Heart left ventricle (tissue), 16 donors: ENCODE results near the gene KRT15. TPM values are rescaled to one million over a fixed set of nuclear protein-coding genes. Genes with fewer than 3 reads are reported as not detected.
A peak's percentile ranks its signal among the peaks of the same experiment; 100 is the strongest.

ENCODE experiments used
- ATAC-seq, 4 donors: fragments of 200-7000 bp; cut with Tn5 transposase; one replicate each; pipeline ENCODE4 v1.9.1; 2020 to 2022; ENCODE audit warnings: moderate library complexity in 4 of 4, mild to moderate bottlenecking in 3 of 4, moderate number of reproducible peaks in 1 of 4
- DNase-seq, 5 donors: peaks; one replicate each; pipeline ENCODE4 v3.0.0-alpha.2; 2020
- H3K27ac ChIP-seq, 12 donors: fragments of 200-600 bp; sonication (generic) in 4 of 12; one replicate each; pipeline versions ENCODE4 v1.5.0 to v1.8.0; 2016 to 2022; ENCODE audit warnings: mild to moderate bottlenecking in 2 of 12
- H3K27me3 ChIP-seq, 9 donors: fragments of 200-600 bp; sonication (generic) in 2 of 9; one replicate each; pipeline versions ENCODE4 v1.5.1 to v1.8.0; 2016 to 2022; ENCODE audit warnings: mild to moderate bottlenecking in 3 of 9
- H3K36me3 ChIP-seq, 9 donors: fragments of 200-600 bp; sonication (generic) in 2 of 9; one replicate each; pipeline versions ENCODE4 v1.5.0 to v1.8.0; 2018 to 2022; ENCODE audit warnings: mild to moderate bottlenecking in 2 of 9
- H3K4me1 ChIP-seq, 12 donors: fragments of 200-600 bp; sonication (generic) in 4 of 12; one replicate each; pipeline versions ENCODE4 v1.5.0 to v1.8.0; 2016 to 2022; ENCODE audit warnings: mild to moderate bottlenecking in 3 of 12
- H3K4me3 ChIP-seq, 12 donors: fragments of 200-600 bp; sonication (generic) in 4 of 12; one replicate each; pipeline versions ENCODE4 v1.5.0 to v1.8.0; 2017 to 2022; ENCODE audit warnings: mild to moderate bottlenecking in 9 of 12, moderate library complexity in 4 of 12
- H3K9me3 ChIP-seq, 12 donors: fragments of 200-600 bp; sonication (generic) in 4 of 12; one replicate each; pipeline versions ENCODE4 v1.5.0 to v1.8.0; 2016 to 2022; ENCODE audit warnings: mild to moderate bottlenecking in 1 of 12
- CTCF ChIP-seq, 12 donors: fragments of 200-600 bp; sonication (generic) in 4 of 12; IDR thresholded peaks; one replicate each; pipeline versions ENCODE4 v1.5.0 to v1.8.0; 2018 to 2022; ENCODE audit warnings: antibody characterized with exemption in 12 of 12, mild to moderate bottlenecking in 5 of 12
- POLR2A ChIP-seq, 2 donors: fragments of 450-650 bp; IDR thresholded peaks; one replicate each; pipeline ENCODE4 v1.6.1; 2017; ENCODE audit warnings: antibody characterized with exemption in 2 of 2, mild to moderate bottlenecking in 2 of 2, moderate library complexity in 2 of 2
- WGBS, 4 donors: extraction: QIAGEN DNeasy Blood & Tissue Kit in 2 of 4; methylation state at CpG; one replicate each; pipeline versions ENCODE4 v1.1.5 to v1.1.7; 2013 to 2018; 5-methylcytosine and 5-hydroxymethylcytosine counted together
- intact Hi-C, 10 donors: fragments of 100-400 bp; cut with DNase I; formaldehyde crosslinking; loops; one replicate each; pipeline versions ENCODE4 v1.11.1 to v1.14.2; 2022
- polyA plus RNA-seq, 2 donors: library from polyadenylated mRNA; stranded (reverse); fragments of 200-250 nt; gene quantifications; one replicate each; pipeline ENCODE4 v1.2.3, GENCODE V29; 2013
- total RNA-seq, 9 donors: library from RNA; depleted of rRNA in 2 of 9; stranded (reverse); fragments of >200 nt in 2 of 9; fragmentation: NEBNext Ultra II Directional in 3 of 9; extraction: Animal tissue kit (Norgen Biotek cat#: 25700) in 3 of 9; gene quantifications; one replicate each; pipeline versions ENCODE4 v1.1.0 to v1.2.4, GENCODE V29; 2016 to 2023
- donor health status: ischemic (EF 13 %, LVEDD 7.1; RV severe dilation, severe dysfunction).
- donor health status: healthy with polysubstance abuse.
- donor health status: DM: no; HTN: yes; CAD: no.
- donor health status: DM: no; HTN: no; CAD: no.
- donor health status: ischemic (EF 25% LVEDD 6.9; RV normal size, moderate dysfunction).
- donor health status: ischemic (EF 25% LVEDD 5.7; RV mildly dilated, moderate dysfunction).
- donor health status: healthy.
- donor health status: DM: yes; HTN: yes; CAD: no.
- donor health status: ischemic (EF 35%, LVEDD 5.7; RV mildly dilated, moderate dysfunction).
- donor health status: nonischemic (EF 11% LVEDD 7.7; RV severe dilation, severe dysfunction).
- donor health status: DM: yes; HTN: yes; CAD: no.
- donor health status: PGD.
- donor health status: ischemic (EF 29% LVEDD 5.4; RV normal size, mild dysfunction).
- donor health status: nonischemic (EF 23%, LVEDD 6.1; RV moderate dilation, normal function).

The KRT15 gene
- total and polyA plus RNA-seq, 11 donors, result 0.14 to 0.36 TPM; not detected in 9

GRCh38 chr17:41519501-41520224 lies 973 bp upstream of the KRT15 start:
- H3K9me3 ChIP-seq, result no peaks in the 10 kb centered on the region
- peaks cover 0 to 45% (median 7%) of the 10 kb centered on the region in 9 donors for H3K27me3 ChIP-seq
- no peaks in the 10 kb centered on the region for H3K4me1 ChIP-seq
- 25 to 33% (median 29%) methylated on average over 5 to 11 of the region's 11 CpGs for WGBS, 4 donors
- no peak overlapping the region for H3K4me3 ChIP-seq
- TF ChIP-seq CTCF (IDR thresholded peaks at IDR 0.05), result no peak
- TF ChIP-seq POLR2A (IDR thresholded peaks at IDR 0.05), result no peak
- no peak overlapping the region for H3K27ac ChIP-seq
- no peaks in the 10 kb centered on the region for H3K36me3 ChIP-seq
- ATAC-seq (no peak), DNase-seq (peak in 1 of 5 donors; percentile 20)
- intact Hi-C loops, result no loop called here

GRCh38 chr17:41518031-41518430 lies 659 bp downstream of the KRT15 start:
- 82 to 93% (median 87%) methylated on average over 2 to 3 of the region's 3 CpGs for WGBS, 4 donors
- intact Hi-C loops, result no loop called here
- Histone ChIP-seq H3K36me3 (no peaks in the 10 kb centered on the region), H3K4me3 (no peak overlapping the region), H3K4me1 (peaks cover 0 to under 1% (median 0%) of the 10 kb centered on the region in 12 donors), H3K27ac (no peak overlapping the region), H3K27me3 (peaks cover 0 to 45% (median 7%) of the 10 kb centered on the region in 9 donors), H3K9me3 (no peaks in the 10 kb centered on the region)
- TF ChIP-seq CTCF (IDR thresholded peaks at IDR 0.05) (no peak), POLR2A (IDR thresholded peaks at IDR 0.05) (no peak)
- ATAC-seq (no peak), DNase-seq (no peak)

- H3K27me3 ChIP-seq, result peaks cover 0 to 39% (median 7%) of the 10 kb centered on the region in 9 donors
- no peak overlapping the region for H3K27ac ChIP-seq
- no peaks in the 10 kb centered on the region for H3K9me3 ChIP-seq
- H3K4me3 ChIP-seq, result no peak overlapping the region
- WGBS, 4 donors, result 76 to 87% (median 81%) methylated on average over 14 of the region's 14 CpGs
- H3K4me1 ChIP-seq, result peaks cover 0 to 4% (median 0%) of the 10 kb centered on the region in 12 donors
- DNase-seq (no peak), ATAC-seq (no peak)
- TF ChIP-seq CTCF (IDR thresholded peaks at IDR 0.05), result no peak
- no peak for TF ChIP-seq POLR2A (IDR thresholded peaks at IDR 0.05)
- H3K36me3 ChIP-seq, result no peaks in the 10 kb centered on the region
- intact Hi-C loops, result no loop called here
Observed at GRCh38 chr17:41516830-41517283, 1.8 kb downstream of the KRT15 start.

- H3K27me3 ChIP-seq, result peaks cover 0 to 39% (median 7%) of the 10 kb centered on the region in 9 donors
- no peak overlapping the region for H3K4me3 ChIP-seq
- no peaks in the 10 kb centered on the region for H3K36me3 ChIP-seq
- H3K4me1 ChIP-seq, result peaks cover 0 to 4% (median 0%) of the 10 kb centered on the region in 12 donors
- DNase-seq, result no peak
- intact Hi-C loops, result no loop called here
- H3K9me3 ChIP-seq, result no peaks in the 10 kb centered on the region
- no peak overlapping the region for H3K27ac ChIP-seq
- ATAC-seq, result no peak
- 76 to 85% (median 81%) methylated on average over 12 to 14 of the region's 14 CpGs for WGBS, 4 donors
- TF ChIP-seq CTCF (IDR thresholded peaks at IDR 0.05), result no peak
- TF ChIP-seq POLR2A (IDR thresholded peaks at IDR 0.05), result no peak
Observed at GRCh38 chr17:41516147-41516829, 2.4 kb downstream of the KRT15 start.
